K562 (cell line): Measurements from ENCODE around the gene ITPR2. TPM values are rescaled to one million over a fixed set of nuclear protein-coding genes. Genes with fewer than 3 reads are reported as not detected.

ENCODE experiments used
- ARNT ChIP-seq, 2 experiments: fragments of 450-650 bp; IDR thresholded peaks; 2 replicates each; pipeline ENCODE4 v1.6.1; 2016; ENCODE audit warnings: mild to moderate bottlenecking in 1 of 2
- BHLHE40 ChIP-seq: IDR thresholded peaks from 2 replicates; pipeline ENCODE4 v1.6.1; 2011; ENCODE audit warnings: low read length, improper control_type of control experiment
- CAMTA2 ChIP-seq: fragments of 250-450 bp; sonication (Bioruptor Pico); conservative IDR thresholded peaks from 2 replicates; pipeline ENCODE4 v1.5.1; 2022
- DDX20 ChIP-seq: fragments of 450-650 bp; IDR thresholded peaks from 2 replicates; pipeline ENCODE4 v1.6.1; 2016; ENCODE audit warnings: missing genetic modification characterization, low read depth, mild to moderate bottlenecking, missing compliant biosample characterization, moderate library complexity
- FOSL1 ChIP-seq: fragments of 200-800 bp; sonication (Bioruptor generic); conservative IDR thresholded peaks from 2 replicates; pipeline ENCODE4 v1.6.1; 2016; ENCODE audit warnings: missing genetic modification characterization, missing compliant biosample characterization
- GATA2 ChIP-seq: sonication (generic); formaldehyde crosslinking; IDR thresholded peaks from 2 replicates; pipeline ENCODE4 v1.4.0; 2020; ENCODE audit warnings: mild to moderate bottlenecking, missing genetic modification reagents
- HCFC1 ChIP-seq: IDR thresholded peaks from 2 replicates; pipeline ENCODE4 v1.6.1; 2012; ENCODE audit warnings: low read depth, low read length, improper control_type of control experiment
- HDAC2 ChIP-seq: fragments of 450-650 bp; IDR thresholded peaks from 2 replicates; pipeline ENCODE4 v1.6.1; 2016; ENCODE audit warnings: mild to moderate bottlenecking
- MAFG ChIP-seq: fragments of 450-650 bp; conservative IDR thresholded peaks from 2 replicates; pipeline ENCODE4 v1.6.1; 2016; ENCODE audit warnings: missing genetic modification characterization, missing compliant biosample characterization
- MEF2D ChIP-seq: conservative IDR thresholded peaks from 2 replicates; pipeline ENCODE4 v1.6.1; 2016; ENCODE audit warnings: low read depth, missing genetic modification characterization, missing compliant biosample characterization
- MEIS2 ChIP-seq: fragments of 450-650 bp; IDR thresholded peaks from 2 replicates; pipeline ENCODE4 v1.6.1; 2014; ENCODE audit warnings: mild to moderate bottlenecking; ENCODE audit not compliant: partially characterized antibody
- MITF ChIP-seq: IDR thresholded peaks from 2 replicates; pipeline ENCODE4 v1.6.1; 2014; ENCODE audit warnings: antibody characterized with exemption
- MNT ChIP-seq, 2 experiments: fragments of 450-650 bp; conservative IDR thresholded peaks; 2 replicates each; pipeline ENCODE4 v1.6.1; 2017; ENCODE audit warnings: mild to moderate bottlenecking in 2 of 2, moderate library complexity in 2 of 2
- NFIC ChIP-seq: fragments of 450-650 bp; IDR thresholded peaks from 2 replicates; pipeline ENCODE4 v1.6.1; 2017; ENCODE audit warnings: mild to moderate bottlenecking, inconsistent platforms
- RBM15 ChIP-seq: fragments of 200-400 bp; formaldehyde crosslinking; IDR thresholded peaks from 2 replicates; pipeline ENCODE4 v1.6.1; 2018; ENCODE audit warnings: mild to moderate bottlenecking, low read length, moderate library complexity; ENCODE audit not compliant: insufficient read depth
- SMAD4 ChIP-seq: fragments of 250-450 bp; sonication (Bioruptor Pico); conservative IDR thresholded peaks from 2 replicates; pipeline ENCODE4 v1.8.0; 2021; ENCODE audit warnings: inconsistent platforms, mild to moderate bottlenecking, moderate library complexity
- SMARCA4 ChIP-seq: fragments of 450-650 bp; IDR thresholded peaks from 2 replicates; pipeline ENCODE4 v1.6.1; 2016
- TBL1XR1 ChIP-seq, 2 experiments: IDR thresholded peaks; 2 replicates each; pipeline ENCODE4 v1.6.1; 2012; ENCODE audit warnings: improper control_type of control experiment in 2 of 2, low read length in 2 of 2, mild to moderate bottlenecking in 1 of 2
- TEAD2 ChIP-seq: fragments of 450-650 bp; IDR thresholded peaks from 2 replicates; pipeline ENCODE4 v1.6.1; 2016; ENCODE audit warnings: missing genetic modification characterization, control low read depth, missing compliant biosample characterization
- ZBTB2 ChIP-seq: fragments of 450-650 bp; IDR thresholded peaks from 2 replicates; pipeline ENCODE4 v1.6.1; 2016; ENCODE audit warnings: antibody characterized with exemption
- ZNF140 ChIP-seq: fragments of 250-450 bp; sonication (Bioruptor Pico); IDR thresholded peaks from 2 replicates; pipeline ENCODE4 v1.8.0; 2021; ENCODE audit warnings: moderate library complexity, mild to moderate bottlenecking, inconsistent platforms
- ZNF197 ChIP-seq: fragments of 200-800 bp; sonication (Bioruptor generic); IDR thresholded peaks from 2 replicates; pipeline ENCODE4 v1.6.1; 2016; ENCODE audit warnings: low read depth, missing genetic modification characterization, missing compliant biosample characterization
- ZNF395 ChIP-seq: fragments of 200-800 bp; sonication (Bioruptor generic); IDR thresholded peaks from 2 replicates; pipeline ENCODE4 v1.6.1; 2017; ENCODE audit warnings: missing genetic modification characterization, missing compliant biosample characterization
- polyA plus RNA-seq, 8 experiments: library from polyadenylated mRNA; depleted of rRNA in 4 of 8; stranded (reverse) in 5 of 8; unstranded in 3 of 8; fragments of >200 nt; fragmentation: Nextera tagmentation in 2 of 8; fragmentation: Illumina TruSeq in 1 of 8; extraction: Ambion mirVana in 2 of 8; extraction: Trizol in 1 of 8; gene quantifications; 2 replicates each; pipeline versions ENCODE4 v1.2.1 to v1.2.3, GENCODE V29; 2011 to 2014; ENCODE audit warnings: inconsistent platforms in 1 of 8, missing spikeins in 1 of 8
- total RNA-seq, 7 experiments: library from RNA; depleted of rRNA in 6 of 7; stranded (reverse); fragments of >200 nt in 6 of 7; fragmentation: Illumina TruSeq in 2 of 7; extraction: Trizol in 2 of 7; gene quantifications; 2 replicates each; pipeline versions ENCODE4 v1.2.1 to v1.2.3, GENCODE V29; 2011 to 2021; ENCODE audit warnings: low replicate concordance in 1 of 7
- TF ChIP-seq, protein P1 (sequence below): fragments of 450-650 bp; conservative IDR thresholded peaks from 2 replicates; pipeline ENCODE4 v1.6.1; 2016; ENCODE audit warnings: missing genetic modification characterization, low read depth, mild to moderate bottlenecking, missing compliant biosample characterization, moderate library complexity

The ITPR2 gene
- total and polyA plus RNA-seq, 9 of the 15 experiments (the other 6 are each of a cell fraction or from before 2014, with no cell fraction given) = 0.21 to 3.3 (median 0.95) TPM

DNA sequence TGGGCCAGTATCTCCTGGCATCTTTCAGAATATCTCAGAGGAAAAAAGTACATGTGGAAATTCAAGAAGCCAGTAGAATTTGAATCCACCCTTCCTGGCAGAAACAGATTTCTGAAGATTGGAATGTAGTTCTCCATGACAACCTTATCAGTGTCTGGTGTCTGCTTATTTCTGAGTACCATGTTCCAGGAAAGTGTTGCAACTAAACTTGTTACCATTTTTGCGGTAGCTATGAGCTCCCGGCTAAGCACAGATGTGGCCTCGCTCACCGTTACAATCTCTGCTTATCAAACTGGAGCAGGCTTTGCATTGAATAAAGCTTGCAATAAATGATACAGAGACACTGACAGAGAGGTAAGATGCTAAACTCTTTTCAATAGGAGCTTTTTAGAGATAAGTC, 13.0 kb upstream of the ITPR2 start (continued):
- TF ChIP-seq MAFG (no peak), BHLHE40 (no peak), MITF (0 out of 2 replicates have a peak, but pooled peaks have one; percentile 16), HDAC2 (peak; percentile 100), SMAD4 (CRISPR knock-in tag) (peak; percentile 98), ZNF197 (CRISPR knock-in tag) (peak; percentile 90; the same call in 1 of the 2 replicates), FOSL1 (tag) (peak; percentile 85), MEF2D (tag) (peak; percentile 57; the same call in 1 of the 2 replicates), CAMTA2 (CRISPR knock-in tag) (no peak), ZNF140 (CRISPR knock-in tag) (no peak), RBM15 (no peak), MNT (conservative IDR thresholded peaks at IDR 0.05) (peak in 1 of 2 experiments; percentile 68; a peak in 2 of 4 replicates), ZNF395 (CRISPR knock-in tag) (peak; percentile 91), ZBTB2 (no peak), MEIS2 (peak; percentile 54), GATA2 (CRISPR knock-in tag) (peak; percentile 90), DDX20 (tag) (peak; percentile 66; the same call in 1 of the 2 replicates), TEAD2 (peak; percentile 68), TBL1XR1 (IDR thresholded peaks at IDR 0.05; ENCODE audit: low read length in 2 of 2) (peak in 1 of 2 experiments; percentile 85; a peak in 2 of 4 replicates), SMARCA4 (peak; percentile 81), HCFC1 (no peak), ARNT (IDR thresholded peaks at IDR 0.05) (peak in 1 of 2 experiments; percentile 92; a peak in 2 of 4 replicates), NFIC (peak; percentile 74)
- TF ChIP-seq, protein P1, sequence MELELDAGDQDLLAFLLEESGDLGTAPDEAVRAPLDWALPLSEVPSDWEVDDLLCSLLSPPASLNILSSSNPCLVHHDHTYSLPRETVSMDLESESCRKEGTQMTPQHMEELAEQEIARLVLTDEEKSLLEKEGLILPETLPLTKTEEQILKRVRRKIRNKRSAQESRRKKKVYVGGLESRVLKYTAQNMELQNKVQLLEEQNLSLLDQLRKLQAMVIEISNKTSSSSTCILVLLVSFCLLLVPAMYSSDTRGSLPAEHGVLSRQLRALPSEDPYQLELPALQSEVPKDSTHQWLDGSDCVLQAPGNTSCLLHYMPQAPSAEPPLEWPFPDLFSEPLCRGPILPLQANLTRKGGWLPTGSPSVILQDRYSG (tag) = peak; percentile 80
